ENCODE measurements around the gene PPP1R2. TPM values are rescaled to one million over a fixed set of nuclear protein-coding genes. Genes with fewer than 3 reads are reported as not detected.
"Not testable (repeated sequence)": the region's sequence is repeated elsewhere in the genome, so short reads cannot be mapped to it uniquely, and the experiment has no call there.

The PPP1R2 gene
- 100 to 1,000 TPM in 1 of 2 donors, 10 to 100 TPM in 1; 88.6 to 129 TPM for total RNA-seq

DNA sequence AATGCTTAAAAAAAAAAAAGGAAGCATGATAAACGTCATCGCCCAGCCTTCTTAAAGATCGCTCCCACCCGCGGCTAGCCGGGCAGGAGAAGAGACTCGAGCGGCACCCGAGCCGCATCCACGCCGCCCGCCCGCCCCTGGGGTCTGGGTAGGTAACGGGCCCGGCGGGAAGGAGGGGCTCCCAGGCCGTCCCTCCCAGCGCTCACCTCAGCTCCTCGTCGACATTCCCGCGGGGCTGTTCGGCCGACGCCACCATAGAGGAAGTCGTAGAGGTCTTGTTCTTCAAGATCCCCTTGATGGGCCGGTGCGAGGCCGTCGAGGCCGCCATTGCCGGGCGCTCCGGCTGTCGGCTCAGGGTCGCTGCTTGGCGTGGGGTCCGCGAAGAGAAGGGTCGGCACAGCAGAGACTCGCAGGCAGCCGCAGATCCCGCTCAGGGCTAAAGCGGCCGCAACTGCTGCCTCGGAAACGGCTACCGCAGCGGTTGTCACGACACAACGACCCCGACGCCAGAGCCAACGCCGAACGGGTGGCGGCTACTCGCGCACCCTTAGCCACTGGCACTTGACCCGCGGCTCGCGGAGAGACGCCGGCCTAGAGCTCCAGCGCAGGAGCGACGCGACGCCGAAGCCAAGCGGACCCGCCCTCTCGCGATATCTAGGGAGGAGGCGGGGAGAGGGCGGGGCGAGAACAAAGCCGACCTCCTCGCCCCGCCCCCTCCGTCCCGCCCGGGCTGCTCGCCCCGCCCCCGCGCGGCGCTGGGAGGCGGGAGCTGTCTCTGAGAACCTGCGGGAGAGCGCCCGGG, at the start of gene PPP1R2:
PPP1R2 (minus strand) TSS at position 628 of the 802 bp plus-strand sequence; CDS start at position 328, 300 bp downstream.
- DNase-seq (ENCODE audit: low spot score in 2 of 2) (peak; percentile 93 to 95), ATAC-seq (peak; percentile 78 to 83)
- no peaks in the 10 kb centered on the region for H3K9me3 Mint-ChIP-seq
- H3K27ac Mint-ChIP-seq: peak within 1 kb of the TSS; percentile 89 to 98
- H3K36me3 Mint-ChIP-seq: peaks cover 27 to 32% of the 10 kb centered on the region in 2 donors

DNA sequence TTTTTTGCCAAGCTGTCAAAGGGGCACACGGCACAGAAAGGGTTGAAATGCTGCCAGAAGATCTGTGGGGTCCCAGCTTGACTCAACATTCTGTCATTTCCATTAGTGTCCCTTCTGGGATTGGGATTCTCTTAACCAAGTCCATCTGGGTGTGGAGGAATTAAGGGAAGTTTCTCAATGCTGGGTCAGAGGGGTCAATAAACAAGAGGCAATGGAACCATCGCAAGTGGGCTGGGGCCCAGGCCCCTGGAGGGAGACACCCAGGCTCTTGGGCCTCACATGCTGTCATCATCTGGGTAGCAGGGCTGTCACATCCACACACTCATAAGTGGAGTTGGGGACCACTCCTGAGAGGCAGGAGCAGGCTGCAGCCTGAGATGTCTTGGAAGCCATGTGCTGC, 48.7 kb upstream of the PPP1R2 start:
- Mint-ChIP-seq H3K36me3 (no peaks in the 10 kb centered on the region), H3K9me3 (no peaks in the 10 kb centered on the region), H3K27ac (no peak overlapping the region)
- ATAC-seq (no peak), DNase-seq (ENCODE audit: low spot score in 2 of 2) (peak in 1 of 2 donors; percentile 25)

DNA sequence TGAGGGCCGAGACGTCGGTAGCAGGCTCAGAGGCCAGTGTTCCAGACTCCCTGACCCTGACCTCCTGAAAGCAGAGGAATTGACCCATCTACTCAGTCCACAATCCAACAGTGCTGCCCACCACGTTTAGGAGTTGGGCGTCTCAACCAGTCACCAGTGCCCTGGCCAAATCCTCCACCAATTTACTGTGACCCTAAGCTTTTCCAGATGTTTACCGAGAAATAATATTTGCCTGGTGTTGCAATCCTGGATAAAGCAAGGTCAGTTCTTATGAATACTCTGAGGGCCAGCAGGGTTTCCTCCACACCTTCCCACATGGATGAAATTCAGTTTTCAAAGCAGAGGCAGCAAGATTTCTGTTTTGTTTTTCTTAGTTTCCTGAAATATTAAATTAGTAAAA, 48.1 kb upstream of the PPP1R2 start:
- ATAC-seq (no peak), DNase-seq (ENCODE audit: low spot score in 2 of 2) (peak in 1 of 2 donors; percentile 21)
- no peaks in the 10 kb centered on the region for H3K36me3 Mint-ChIP-seq
- no peaks in the 10 kb centered on the region for H3K9me3 Mint-ChIP-seq
- no peak overlapping the region for H3K27ac Mint-ChIP-seq

DNA sequence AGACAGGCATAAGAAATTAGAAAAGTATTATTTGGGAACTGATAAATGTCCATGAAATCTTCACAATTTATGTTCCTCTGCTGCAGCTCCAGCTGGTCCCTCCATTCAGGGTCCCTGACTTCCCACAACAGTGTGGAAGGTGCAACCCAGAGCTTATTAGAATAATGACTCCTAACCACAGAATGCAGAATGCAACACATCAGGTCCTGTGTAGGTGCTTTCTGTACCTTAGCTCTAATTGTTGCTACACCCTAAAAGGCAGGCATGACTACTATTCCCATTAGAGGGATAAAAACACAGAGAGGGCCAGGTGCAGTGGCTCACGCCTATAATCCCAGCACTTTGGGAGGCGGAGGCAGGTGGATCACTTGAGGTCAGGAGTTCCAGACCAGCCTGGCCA, 47.3 kb upstream of the PPP1R2 start:
- not testable (repeated sequence) for ATAC-seq, H3K27ac Mint-ChIP-seq, H3K9me3 Mint-ChIP-seq, H3K36me3 Mint-ChIP-seq
- DNase-seq (ENCODE audit: low spot score in 2 of 2): peak in 1 of 2 donors; percentile 3

DNA sequence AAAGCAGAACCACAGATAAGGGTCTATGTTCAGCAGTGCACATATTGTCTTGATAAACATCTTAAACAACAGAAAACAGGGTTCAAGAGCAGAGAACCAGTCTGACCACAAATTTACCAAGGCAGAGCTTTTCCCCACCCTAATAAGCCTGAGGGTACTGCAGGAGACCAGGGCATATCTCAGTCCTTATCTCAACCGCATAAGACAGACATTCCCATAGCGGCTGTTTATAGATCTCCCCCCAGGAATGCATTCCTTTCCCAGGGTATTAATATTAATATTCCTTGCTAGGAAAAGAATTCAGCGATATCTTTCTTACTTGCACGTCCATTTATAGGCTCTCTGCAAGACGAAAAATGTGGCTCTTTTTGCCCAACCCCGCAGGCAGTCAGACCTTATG, 46.7 kb upstream of the PPP1R2 start:
- not testable (repeated sequence) for H3K9me3 Mint-ChIP-seq; DNase-seq (ENCODE audit: low spot score in 2 of 2); H3K36me3 Mint-ChIP-seq; ATAC-seq; H3K27ac Mint-ChIP-seq

DNA sequence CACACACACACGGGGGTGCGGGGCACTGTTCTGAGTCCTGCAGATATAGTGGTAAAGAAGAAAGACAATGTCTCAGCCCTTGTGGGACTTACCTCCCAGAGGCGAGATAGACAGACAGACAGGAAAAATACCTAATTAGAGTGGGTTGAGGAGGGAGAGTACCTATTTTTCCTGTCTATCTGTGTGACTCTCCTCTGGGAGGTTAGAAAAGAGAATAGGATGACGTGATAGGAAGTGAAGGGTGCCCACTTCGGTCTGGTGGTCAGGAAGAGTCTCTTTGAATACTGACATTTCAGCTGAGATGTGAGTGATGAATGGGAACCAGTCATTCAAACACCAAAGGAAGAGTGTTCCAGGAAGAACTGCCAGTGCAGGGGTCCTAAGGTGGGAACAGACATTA, 44.7 kb upstream of the PPP1R2 start:
- peak in 1 of 2 donors; percentile 52 for DNase-seq (ENCODE audit: low spot score in 2 of 2)
- Mint-ChIP-seq H3K27ac (no peak overlapping the region), H3K36me3 (no peaks in the 10 kb centered on the region), H3K9me3 (no peaks in the 10 kb centered on the region)
- ATAC-seq: peak; percentile 16 to 80

DNA sequence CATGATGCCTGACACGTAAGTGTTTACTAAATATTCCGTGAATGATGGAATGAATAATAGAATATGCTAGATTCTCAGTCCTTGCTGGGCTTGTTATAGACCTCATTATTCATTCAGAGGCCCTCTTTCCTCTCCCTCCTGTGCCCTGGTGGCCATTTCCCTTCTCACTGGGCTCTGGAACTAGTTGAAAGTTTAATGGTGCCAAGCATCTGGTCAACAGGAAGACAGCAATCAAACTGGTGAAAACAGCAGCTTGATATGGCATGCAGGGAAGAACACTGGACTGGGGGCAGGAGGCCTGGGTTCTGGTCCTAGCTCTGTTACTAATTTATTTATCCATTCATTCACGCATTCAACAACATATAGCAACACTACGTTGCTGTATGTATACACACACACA, 44.3 kb upstream of the PPP1R2 start:
- no peak for DNase-seq (ENCODE audit: low spot score in 2 of 2)
- Mint-ChIP-seq H3K27ac (no peak overlapping the region), H3K9me3 (no peaks in the 10 kb centered on the region), H3K36me3 (no peaks in the 10 kb centered on the region)
- peak in 1 of 2 donors; percentile 0 for ATAC-seq

DNA sequence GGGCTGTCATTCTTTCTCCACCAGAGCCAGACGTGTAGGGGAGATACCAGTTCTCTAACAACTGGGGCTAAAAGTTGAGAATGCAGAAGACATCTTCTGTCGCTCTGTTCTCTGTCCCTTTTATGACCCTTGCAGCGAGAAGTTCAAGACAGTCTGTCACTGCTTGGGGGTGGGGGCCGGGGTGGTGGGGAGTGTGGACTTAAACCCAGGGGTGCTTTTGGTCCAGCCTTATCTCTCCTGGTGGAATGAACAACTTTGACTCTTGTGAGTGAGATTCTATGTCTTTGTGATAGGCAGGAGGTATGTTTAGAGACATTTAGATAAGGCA, 41.4 kb upstream of the PPP1R2 start:
- Mint-ChIP-seq H3K27ac (no peak overlapping the region), H3K9me3 (no peaks in the 10 kb centered on the region), H3K36me3 (no peaks in the 10 kb centered on the region)
- DNase-seq (ENCODE audit: low spot score in 2 of 2) (no peak), ATAC-seq (no peak)

DNA sequence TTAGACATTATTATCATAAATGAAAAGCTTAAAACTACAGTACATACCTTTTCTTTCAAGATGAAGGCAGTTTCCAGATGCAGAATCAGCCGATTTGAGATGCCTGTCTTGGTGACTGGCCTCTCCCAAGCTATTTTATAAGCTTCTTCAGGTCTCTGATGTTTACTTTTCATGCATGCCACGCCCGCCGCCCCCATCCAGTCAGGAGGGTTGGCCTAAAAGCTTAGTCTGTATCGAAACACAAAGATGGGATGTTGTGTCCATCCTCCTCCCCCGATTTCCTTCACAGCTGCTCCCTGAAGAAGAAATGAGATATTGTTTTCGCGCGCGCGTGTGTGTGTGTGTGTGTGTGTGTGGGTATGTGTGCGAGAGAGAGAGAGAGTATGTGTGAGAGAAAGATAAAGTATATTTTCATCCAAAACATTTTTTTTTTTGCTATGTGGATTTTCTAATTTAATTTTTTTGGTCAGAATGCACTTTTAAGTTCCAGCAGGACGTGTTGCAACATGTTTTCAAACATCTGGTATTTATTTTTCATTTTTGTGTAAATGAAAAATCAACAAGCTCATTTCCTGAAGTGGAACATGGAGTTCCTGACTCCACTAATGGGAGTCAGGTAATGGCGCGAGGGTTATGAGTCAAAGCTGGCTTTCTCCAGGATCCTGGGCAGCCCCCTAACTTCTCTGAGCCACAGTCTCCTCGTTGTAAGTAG, 40.9 kb upstream of the PPP1R2 start, which contains the start of gene APOD:
APOD (minus strand) TSS at position 110 of the 712 bp plus-strand sequence. CDS start 4,479 bp downstream, outside the sequence.
- DNase-seq (ENCODE audit: low spot score in 2 of 2) (peak in 1 of 2 donors; percentile 14), ATAC-seq (no peak)
- H3K27ac Mint-ChIP-seq: no peak within 1 kb of the TSS
- no peaks in the 10 kb centered on the region for H3K9me3 Mint-ChIP-seq
- H3K36me3 Mint-ChIP-seq: no peaks in the 10 kb centered on the region

DNA sequence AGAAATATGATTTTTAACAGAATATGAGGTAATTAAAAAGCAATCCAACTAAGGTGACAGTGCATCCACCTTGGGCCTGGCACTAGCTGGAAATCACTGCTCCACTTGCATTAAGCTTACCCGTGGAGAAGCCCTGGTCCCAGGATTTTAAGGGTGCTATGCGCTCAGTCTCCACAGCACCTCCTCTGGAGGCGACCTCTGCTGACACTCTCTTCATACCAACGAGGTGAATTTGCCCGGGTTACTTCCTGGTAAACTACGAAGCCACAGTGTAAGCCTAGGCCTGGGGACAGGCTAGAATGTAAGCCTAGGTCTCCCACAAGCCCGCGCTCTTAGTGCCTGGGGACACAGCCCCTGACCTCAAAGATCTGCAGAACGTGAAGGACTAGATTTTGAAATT, 39.8 kb upstream of the PPP1R2 start:
- no peak for ATAC-seq
- H3K27ac Mint-ChIP-seq: no peak overlapping the region
- DNase-seq (ENCODE audit: low spot score in 2 of 2): peak in 1 of 2 donors; percentile 33
- H3K9me3 Mint-ChIP-seq: no peaks in the 10 kb centered on the region
- H3K36me3 Mint-ChIP-seq: no peaks in the 10 kb centered on the region

DNA sequence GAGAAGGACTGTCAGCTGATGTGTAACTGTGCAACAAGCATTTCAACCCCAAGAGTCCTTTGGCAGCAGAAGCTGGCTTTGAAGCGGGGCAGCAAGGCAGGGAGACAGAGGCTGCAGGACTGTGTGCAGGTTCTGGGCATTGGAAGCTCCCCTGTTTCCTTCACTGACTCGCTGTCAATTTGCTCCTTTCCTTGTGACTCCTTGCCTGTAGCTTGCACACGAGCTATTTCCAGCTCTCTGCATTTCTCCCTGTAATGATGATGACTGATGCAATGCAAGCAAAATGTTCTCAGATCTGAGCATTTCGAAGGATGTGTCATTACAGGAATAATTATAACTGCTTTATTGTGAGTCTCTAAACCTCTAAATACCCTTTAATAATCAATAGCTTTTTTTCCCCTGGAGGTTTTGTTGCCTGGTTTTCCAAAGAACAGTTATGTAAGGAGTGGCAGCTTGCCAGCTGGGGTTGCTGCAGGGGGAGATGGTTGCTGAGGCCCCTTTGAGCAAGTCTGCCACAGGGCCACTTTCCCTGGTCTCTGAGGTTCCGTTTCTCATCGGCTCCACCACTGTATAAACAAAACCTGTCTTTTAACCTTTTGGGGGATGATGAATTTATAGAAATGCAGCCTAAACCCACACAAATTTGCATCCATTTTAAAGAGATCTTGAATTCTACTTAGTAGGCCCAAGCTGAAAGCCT, 37.8 kb upstream of the PPP1R2 start:
- ATAC-seq (peak in 1 of 2 donors; percentile 32), DNase-seq (ENCODE audit: low spot score in 2 of 2) (peak in 1 of 2 donors; percentile 13)
- Mint-ChIP-seq H3K36me3 (no peaks in the 10 kb centered on the region), H3K9me3 (no peaks in the 10 kb centered on the region), H3K27ac (no peak overlapping the region)

DNA sequence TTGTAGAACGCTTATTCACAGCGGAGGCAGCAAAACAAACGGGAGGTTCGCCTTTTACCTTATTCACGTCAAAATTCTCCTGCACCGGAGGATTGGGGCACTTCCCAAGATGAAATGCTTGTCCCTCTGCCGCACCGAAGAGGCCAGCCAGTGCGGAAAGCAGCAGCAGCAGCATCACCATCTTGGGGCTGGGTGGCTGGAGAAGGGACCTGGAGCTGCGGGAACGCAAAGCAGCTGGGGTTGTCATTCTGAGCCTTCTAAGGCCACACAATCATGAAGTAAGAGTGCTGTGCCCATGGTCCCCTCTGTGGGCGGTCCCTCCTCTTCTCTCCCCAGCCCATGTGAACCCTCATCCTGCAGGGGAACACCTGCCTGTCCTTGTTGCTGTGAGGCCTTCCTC, 36.2 kb upstream of the PPP1R2 start:
- ATAC-seq: no peak
- Mint-ChIP-seq H3K36me3 (no peaks in the 10 kb centered on the region), H3K27ac (no peak overlapping the region), H3K9me3 (no peaks in the 10 kb centered on the region)
- DNase-seq (ENCODE audit: low spot score in 2 of 2): peak in 1 of 2 donors; percentile 28

DNA sequence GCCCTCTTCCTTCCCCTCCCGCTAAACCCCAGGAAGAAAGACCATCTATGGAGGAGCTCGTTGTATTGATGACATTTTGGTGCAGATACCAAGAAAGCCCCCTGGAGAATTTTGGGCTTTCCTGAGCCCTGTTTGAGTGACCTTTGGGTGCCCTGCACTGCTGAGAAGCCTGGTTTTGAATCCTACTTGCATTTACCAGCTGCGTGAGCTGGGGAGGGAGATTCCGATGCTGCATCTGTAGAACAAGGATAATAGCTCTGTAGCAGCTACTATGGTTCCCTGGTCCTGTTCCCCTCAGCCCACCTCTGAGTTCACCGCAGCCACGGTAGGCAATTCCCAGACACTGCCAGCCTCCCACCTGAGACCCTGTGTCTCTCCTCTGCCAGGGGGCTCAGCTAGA, 35.4 kb upstream of the PPP1R2 start:
- ATAC-seq (no peak), DNase-seq (ENCODE audit: low spot score in 2 of 2) (peak in 1 of 2 donors; percentile 23)
- Mint-ChIP-seq H3K9me3 (no peaks in the 10 kb centered on the region), H3K36me3 (no peaks in the 10 kb centered on the region), H3K27ac (no peak overlapping the region)

DNA sequence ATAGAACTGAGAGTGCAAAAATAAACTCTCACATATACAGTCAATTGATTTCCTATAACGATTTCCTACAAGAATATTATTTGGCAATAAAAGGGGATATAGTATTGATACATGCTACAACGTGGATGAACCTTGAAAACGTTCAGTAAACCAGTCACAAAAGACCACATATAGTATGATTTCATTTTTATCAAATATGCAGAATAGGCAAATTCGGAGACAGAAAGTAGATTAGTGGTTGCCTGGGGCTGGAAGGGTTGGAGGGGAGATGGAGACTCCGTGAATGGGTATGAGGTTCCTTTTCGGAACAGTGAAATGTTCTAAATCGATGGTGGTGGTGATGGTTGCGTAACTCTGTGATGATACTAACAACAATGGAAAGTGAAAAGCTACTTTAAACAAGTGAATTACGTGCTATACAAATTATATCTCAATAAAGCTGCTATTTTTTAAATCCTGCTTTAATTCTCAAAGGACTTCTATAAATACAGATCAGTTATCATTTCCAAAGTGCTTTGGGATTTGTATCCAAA, 34.6 kb upstream of the PPP1R2 start:
- no peaks in the 10 kb centered on the region for H3K36me3 Mint-ChIP-seq
- H3K27ac Mint-ChIP-seq: no peak overlapping the region
- H3K9me3 Mint-ChIP-seq: no peaks in the 10 kb centered on the region
- ATAC-seq: no peak
- no peak for DNase-seq (ENCODE audit: low spot score in 2 of 2)

DNA sequence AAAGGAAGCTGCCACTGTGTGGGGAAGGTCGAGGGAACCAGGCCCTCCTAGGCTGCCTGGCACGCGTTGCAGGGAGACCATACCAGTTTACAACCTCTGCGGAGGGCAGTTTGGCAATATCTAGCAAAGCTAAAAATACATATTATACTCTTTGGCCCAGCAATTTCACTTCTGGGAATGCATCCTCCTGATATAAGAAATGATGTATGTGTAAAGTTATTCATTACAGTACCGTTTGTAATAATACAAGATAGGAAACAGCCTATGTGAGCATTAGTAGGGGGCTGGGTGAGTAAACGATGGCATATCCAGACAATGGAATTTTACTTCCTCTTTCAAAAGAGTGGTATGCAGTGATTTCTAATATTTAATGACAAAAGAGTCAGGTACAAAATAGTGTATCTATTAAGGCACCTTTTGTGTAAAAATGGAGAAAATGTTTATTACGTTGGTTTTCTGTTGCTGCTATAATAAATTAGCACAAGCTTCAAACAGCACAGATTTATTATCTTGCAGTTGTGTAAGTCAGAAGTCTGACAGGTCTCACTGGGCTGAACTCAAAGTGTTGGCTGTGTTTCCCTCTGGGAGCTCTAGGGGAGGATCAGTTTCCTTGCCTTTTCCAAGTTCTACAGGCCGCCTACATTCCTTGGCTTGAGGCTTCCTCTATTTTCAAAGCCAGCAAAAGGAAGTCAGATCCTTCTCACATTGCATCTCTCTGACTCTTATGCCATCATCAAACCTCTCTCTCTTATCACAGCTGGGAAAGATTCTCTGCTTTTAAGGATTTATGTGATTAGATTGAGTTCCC, 31.6 kb upstream of the PPP1R2 start:
- Mint-ChIP-seq H3K27ac (no peak overlapping the region), H3K9me3 (no peaks in the 10 kb centered on the region), H3K36me3 (no peaks in the 10 kb centered on the region)
- no peak for ATAC-seq
- DNase-seq (ENCODE audit: low spot score in 2 of 2): no peak

All from activated naive CD4-positive, alpha-beta T cell treated with anti-CD3 and anti-CD28 coated beads, Interleukin-2, amount 50 U/mL, for 72 hours (primary cell).